NCI-H2107 (cell line): ENCODE data around the gene FAM98B.

Source experiments
- DNase-seq: peaks from one replicate; lab custom pipeline; 2025; lab: John Stamatoyannopoulos, UW

FAM98B gene

GRCh38 chr15:38508647-38509046, 54.7 kb downstream of the FAM98B start:
- no peak for DNase-seq

- no peak for DNase-seq
Measured at GRCh38 chr15:38509152-38509551, 55.2 kb downstream of the FAM98B start.

GRCh38 chr15:38512901-38513300, 59.0 kb downstream of the FAM98B start:
- DNase-seq: no peak

GRCh38 chr15:38514601-38515000, 60.7 kb downstream of the FAM98B start:
- no peak for DNase-seq

- DNase-seq: no peak
Measured at GRCh38 chr15:38516626-38517025, 62.7 kb downstream of the FAM98B start.

GRCh38 chr15:38517312-38517975, 63.5 kb downstream of the FAM98B start:
- DNase-seq: no peak

GRCh38 chr15:38518084-38518483, 64.2 kb downstream of the FAM98B start:
- DNase-seq: no peak

- DNase-seq: no peak
Measured at GRCh38 chr15:38520035-38520434, 66.1 kb downstream of the FAM98B start.

- DNase-seq: no peak
Measured at GRCh38 chr15:38521316-38521715, 67.4 kb downstream of the FAM98B start.

GRCh38 chr15:38522922-38523321, 69.0 kb downstream of the FAM98B start:
- no peak for DNase-seq

- no peak for DNase-seq
Measured at GRCh38 chr15:38524156-38524555, 70.2 kb downstream of the FAM98B start.

GRCh38 chr15:38525489-38525888, 71.6 kb downstream of the FAM98B start:
- no peak for DNase-seq

GRCh38 chr15:38526158-38526557, 72.2 kb downstream of the FAM98B start:
- DNase-seq: no peak

GRCh38 chr15:38528294-38528693, 74.4 kb downstream of the FAM98B start:
- DNase-seq: no peak

GRCh38 chr15:38530113-38530512, 76.2 kb downstream of the FAM98B start:
- DNase-seq: no peak

GRCh38 chr15:38531509-38531908, 77.6 kb downstream of the FAM98B start:
- DNase-seq: no peak

GRCh38 chr15:38532728-38533127, 78.8 kb downstream of the FAM98B start:
- DNase-seq: no peak

- no peak for DNase-seq
Measured at GRCh38 chr15:38533416-38533915, 79.5 kb downstream of the FAM98B start.

- DNase-seq: no peak
Measured at GRCh38 chr15:38533926-38534325, 80.0 kb downstream of the FAM98B start.

GRCh38 chr15:38534691-38535090, 80.8 kb downstream of the FAM98B start:
- DNase-seq: no peak

GRCh38 chr15:38535491-38536200, 81.7 kb downstream of the FAM98B start:
- no peak for DNase-seq

- no peak for DNase-seq
Measured at GRCh38 chr15:38536201-38536676, 82.3 kb downstream of the FAM98B start.
